Measurements from ENCODE around the gene TREH.

TREH gene

DNA sequence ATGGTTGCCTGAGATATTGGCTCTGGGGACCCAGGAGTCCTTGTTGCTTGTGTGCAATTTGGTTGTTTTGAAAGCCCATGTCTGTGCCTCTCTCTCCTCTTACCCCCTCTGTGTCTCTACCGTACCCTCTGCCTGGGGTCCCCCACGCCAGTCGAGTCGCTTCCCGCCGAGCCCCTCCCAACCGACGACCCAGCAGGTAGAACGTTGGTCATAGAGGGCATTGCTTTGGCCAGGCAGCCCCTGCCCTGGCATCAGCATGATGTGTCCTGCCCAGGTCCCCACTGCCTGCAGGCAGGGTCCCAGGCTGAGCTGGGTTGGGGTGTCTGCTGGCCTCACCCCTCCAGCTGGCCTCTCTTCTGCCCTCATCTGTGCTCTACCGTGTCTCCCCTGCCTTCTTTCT, 35.0 kb downstream of the TREH start:
- no peak for DNase-seq

DNA sequence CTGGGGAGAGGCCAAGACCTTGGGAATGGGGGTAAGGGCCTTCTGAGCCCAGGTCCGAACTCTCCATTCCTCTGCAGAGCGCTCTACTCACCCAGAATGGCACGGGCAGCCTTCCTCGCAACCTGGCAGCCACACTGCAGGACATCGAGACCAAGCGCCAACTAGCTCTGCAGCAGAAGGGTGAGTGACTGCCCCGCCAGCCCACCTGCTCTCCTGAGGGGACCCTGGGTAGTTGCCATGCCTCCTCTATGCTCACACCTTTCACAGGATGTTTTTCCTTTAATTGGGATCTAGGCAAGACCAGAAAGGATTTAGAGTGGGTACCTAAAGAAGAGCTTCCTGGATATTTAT, 35.5 kb downstream of the TREH start:
- no peak for DNase-seq

DNA sequence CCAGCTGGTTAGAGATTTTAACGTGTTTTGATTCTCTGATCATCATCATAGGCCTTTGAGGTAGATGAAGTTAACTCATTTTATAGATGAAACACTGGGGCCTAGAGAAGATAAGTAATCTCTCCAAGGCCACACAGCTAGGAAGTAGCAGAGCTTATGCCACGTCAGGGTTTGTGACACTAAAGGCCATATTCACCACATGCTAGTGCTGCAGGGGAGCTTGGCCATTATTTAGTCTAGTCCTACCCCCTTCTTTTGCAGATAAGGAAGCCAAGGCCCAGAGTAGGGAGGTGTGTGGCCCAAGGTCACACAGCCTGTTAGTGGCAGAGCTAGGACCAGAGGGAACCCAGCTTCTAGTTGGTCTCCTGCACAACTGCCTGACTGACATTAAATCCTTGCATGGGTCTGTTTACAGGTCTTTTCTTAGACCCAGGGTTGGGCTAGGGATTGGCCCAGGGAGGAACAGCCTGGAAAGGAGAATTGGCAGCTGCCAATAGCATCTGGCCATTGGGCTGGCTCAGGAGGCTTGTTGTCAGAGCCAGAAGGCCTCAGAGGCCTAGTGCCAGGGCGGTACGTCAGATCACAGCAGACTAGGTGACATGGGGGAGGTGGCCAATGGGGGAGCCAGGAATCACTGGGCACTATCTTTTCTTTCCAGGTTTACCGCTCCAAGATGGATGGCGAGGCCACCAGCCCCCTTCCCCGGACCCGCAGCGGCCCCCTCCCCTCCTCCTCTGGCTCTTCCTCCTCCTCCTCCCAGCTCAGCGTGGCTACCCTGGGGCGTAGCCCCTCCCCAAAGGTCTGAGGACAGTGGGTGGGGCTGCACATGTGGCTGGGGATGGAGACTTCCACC, 36.1 kb downstream of the TREH start:
- DNase-seq: no peak

GRCh38 chr11:118641397-118642019, 37.9 kb downstream of the TREH start:
- DNase-seq: no peak

DNA sequence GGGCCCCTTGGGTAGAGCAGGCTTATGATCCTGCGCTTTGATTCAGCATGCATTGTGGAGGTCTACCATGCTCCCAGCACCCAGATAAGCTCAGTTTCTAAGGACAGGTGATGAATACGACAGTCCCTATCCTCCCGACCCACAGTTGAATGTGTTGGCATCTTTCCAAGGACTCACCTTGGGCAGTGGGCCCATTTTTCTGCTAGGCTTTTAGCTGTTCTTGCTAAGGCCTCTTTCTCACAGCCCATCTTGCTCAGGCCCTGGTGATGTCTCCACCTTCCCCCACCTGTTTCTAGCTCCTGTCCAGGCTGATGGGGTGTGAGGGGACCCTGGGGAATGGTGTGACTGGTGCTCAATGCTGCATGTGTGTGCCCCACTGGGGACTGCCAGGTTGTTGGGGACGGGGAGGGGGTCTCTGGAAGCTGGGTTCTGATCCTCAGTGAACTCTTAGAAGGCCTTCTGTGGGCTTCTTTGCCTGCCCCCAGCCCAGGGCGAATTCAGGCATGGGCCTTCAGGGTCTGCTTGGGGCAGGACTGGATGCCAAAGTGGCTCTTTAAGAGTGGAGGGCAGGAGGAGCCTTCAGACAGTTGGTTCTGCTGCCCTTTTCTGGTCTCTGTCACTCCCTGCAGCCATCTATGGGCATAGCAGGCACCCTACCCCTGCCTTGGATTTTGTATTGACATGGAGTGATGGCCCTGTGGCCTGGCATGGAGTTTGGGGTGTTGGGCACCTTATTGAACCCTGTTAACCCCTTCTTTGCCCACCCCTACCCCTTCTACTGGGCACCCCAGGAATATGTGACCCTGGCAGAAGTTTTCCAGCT, 38.9 kb downstream of the TREH start:
- DNase-seq: no peak

DNA sequence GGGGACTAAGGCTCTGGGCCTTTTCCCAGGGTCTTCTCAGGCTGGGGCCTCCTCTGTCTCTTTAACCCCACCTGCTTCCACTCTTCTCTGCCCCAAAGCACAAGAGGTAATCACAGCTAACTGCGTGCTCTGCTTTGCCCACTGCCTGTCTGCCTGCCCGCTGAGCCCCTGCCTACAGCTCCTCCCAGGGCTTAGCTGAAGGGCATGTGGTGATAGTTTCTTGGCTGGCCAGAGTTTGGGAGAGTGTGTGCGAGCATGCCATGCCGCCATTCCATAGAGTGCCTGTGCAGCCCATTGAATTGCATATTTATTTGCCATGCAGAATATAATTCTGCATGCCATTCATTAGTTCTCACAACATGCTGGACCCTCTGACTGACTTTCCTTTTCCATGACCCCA, 39.6 kb downstream of the TREH start:
- DNase-seq: no peak

- DNase-seq: no peak
These were observed 40.7 kb downstream of the TREH start for GRCh38 chr11:118638726-118639125.

GRCh38 chr11:118636569-118637290, 42.7 kb downstream of the TREH start:
- no peak for DNase-seq

DNA sequence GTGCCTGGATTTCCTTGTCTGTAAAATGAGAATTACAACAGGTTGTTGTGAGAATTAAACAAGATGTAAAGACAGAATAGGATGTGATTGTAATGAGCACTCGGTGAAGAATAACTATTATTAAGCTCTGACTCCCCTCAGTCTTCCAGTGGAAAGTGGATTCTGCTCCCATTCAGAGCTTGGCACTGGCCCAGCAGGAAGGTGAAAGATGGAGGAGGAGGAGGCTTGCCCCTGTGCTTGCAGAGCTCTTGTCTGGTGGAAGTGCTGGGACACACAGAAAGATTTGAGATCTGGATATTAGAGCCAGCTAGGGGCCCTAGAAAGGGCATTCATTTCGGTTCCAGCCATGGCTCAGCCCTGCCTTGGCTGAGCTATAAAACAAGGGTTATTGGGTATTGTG, 43.8 kb downstream of the TREH start:
- no peak for DNase-seq

GRCh38 chr11:118635237-118635591, 44.2 kb downstream of the TREH start:
- DNase-seq: no peak

- no peak for DNase-seq
These were observed 44.8 kb downstream of the TREH start for GRCh38 chr11:118634431-118635236.

GRCh38 chr11:118633979-118634378, 45.5 kb downstream of the TREH start:
- DNase-seq: no peak

GRCh38 chr11:118633319-118633690, 46.1 kb downstream of the TREH start:
- DNase-seq: no peak

- DNase-seq: no peak
These were observed 46.7 kb downstream of the TREH start for GRCh38 chr11:118632577-118633318.

DNA sequence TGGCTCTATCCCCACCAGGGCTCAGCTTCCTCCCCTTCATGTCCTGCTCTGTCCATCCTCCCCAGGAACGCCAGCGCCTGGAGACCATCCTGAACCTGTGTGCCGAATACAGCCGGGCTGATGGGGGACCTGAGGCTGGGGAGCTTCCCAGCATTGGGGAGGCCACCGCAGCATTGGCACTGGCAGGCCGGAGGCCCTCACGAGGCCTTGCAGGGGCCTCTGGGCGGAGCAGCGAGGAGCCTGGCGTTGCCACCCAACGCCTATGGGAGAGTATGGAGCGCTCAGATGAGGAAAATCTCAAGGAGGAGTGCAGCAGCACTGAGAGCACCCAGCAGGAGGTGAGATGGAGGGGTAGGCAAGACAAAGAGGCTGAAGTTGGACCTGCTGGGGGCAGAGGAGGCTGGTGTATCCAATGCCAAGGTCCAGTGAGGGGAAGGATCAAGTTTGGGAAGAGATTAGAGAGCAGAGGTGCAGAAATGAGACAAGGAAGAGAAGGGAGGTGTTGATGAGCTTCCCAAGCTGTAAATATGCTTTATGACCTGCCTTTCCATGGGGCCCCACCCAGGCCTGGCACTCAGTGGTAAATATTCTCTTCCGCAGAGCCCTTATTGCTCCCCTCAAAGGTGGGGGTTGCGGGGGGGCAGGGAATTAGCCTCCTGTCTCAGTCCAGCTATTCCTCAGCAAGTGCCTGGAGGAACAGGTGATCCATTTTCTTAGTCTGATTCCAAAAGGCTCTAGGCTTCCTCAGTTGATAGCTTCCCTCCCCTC, 48.1 kb downstream of the TREH start:
- no peak for DNase-seq

GRCh38 chr11:118629761-118630661, 49.4 kb downstream of the TREH start:
- DNase-seq: no peak

- no peak for DNase-seq
These were observed 50.4 kb downstream of the TREH start for GRCh38 chr11:118628861-118629549.

DNA sequence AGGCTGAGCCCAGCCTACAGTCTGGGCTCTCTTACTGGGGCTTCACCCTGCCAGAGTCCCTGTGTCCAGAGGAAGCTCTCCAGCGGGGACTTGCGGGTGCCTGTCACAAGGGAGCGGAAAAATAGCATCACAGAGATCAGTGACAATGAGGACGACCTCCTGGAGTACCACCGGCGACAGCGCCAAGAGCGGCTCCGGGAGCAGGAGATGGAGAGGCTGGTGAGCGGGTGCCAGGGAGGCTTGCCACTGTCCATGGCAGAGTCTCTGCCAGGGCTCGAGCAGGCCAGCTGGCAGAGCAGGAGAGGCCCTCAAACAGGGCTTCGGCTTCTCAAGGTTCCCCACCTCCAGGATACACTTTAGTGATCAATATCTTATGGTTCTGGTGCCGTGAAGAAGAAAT, 51.0 kb downstream of the TREH start:
- DNase-seq: no peak

- no peak for DNase-seq
These were observed 51.4 kb downstream of the TREH start for GRCh38 chr11:118628031-118628430.
